H1 (cell line): ENCODE data around the gene TNIP1. TPM values are rescaled to one million over a fixed set of nuclear protein-coding genes. Genes with fewer than 3 reads are reported as not detected.

ENCODE experiments used
- CTCF ChIA-PET: fragments of 300-600 bp; sonication (Branson Sonifier 250); formaldehyde crosslinking; loops from one replicate; lab custom pipeline; 2021; ENCODE audit not compliant: partially characterized antibody; lab: Charles Lee
- POLR2A ChIA-PET: fragments of 300-600 bp; sonication (Branson Sonifier 250); formaldehyde crosslinking; loops from one replicate; lab custom pipeline; 2021; ENCODE audit warnings: inconsistent platforms; ENCODE audit not compliant: partially characterized antibody; lab: Charles Lee
- DNase-seq, 2 experiments: peaks; one replicate each; pipeline versions ENCODE4 v3.0.0 to v3.0.0-alpha.2; 2010 to 2022; ENCODE audit warnings: low spot score in 2 of 2, low read depth in 1 of 2, mixed read lengths in 1 of 2
- FAIRE-seq: peaks from 2 replicates; lab custom pipeline; 2011; peaks lifted over from hg19 to GRCh38; lab: Jason Lieb, UNC
- H2AFZ ChIP-seq: 2 replicates; pipeline ENCODE4 v1.8.1; 2012; ENCODE audit warnings: low read length, inconsistent platforms
- H2AK5ac ChIP-seq: 2 replicates; pipeline ENCODE4 v1.6.1; 2013; ENCODE audit warnings: low read depth, low read length
- H2BK120ac ChIP-seq: replicated peaks from 2 replicates; pipeline ENCODE3; 2013; ENCODE audit warnings: low read depth, low read length, inconsistent platforms
- H2BK12ac ChIP-seq: 2 replicates; pipeline ENCODE4 v1.6.1; 2013; ENCODE audit warnings: low read depth, low read length
- H2BK15ac ChIP-seq: 2 replicates; pipeline ENCODE4 v1.6.1; 2013; ENCODE audit warnings: low read length
- H2BK20ac ChIP-seq: 2 replicates; pipeline ENCODE4 v1.6.1; 2013; ENCODE audit warnings: low read length
- H2BK5ac ChIP-seq: 2 replicates; pipeline ENCODE4 v1.6.1; 2013; ENCODE audit warnings: low read depth, low read length
- H3K14ac ChIP-seq: 2 replicates; pipeline ENCODE4 v1.6.1; 2013; ENCODE audit warnings: inconsistent platforms; ENCODE audit not compliant: insufficient read length
- H3K18ac ChIP-seq: 2 replicates; pipeline ENCODE4 v1.6.1; 2013; ENCODE audit warnings: low read length; ENCODE audit errors: extremely low read depth
- H3K23ac ChIP-seq: 2 replicates; pipeline ENCODE4 v1.6.1; 2013; ENCODE audit warnings: inconsistent platforms; ENCODE audit not compliant: insufficient read length
- H3K23me2 ChIP-seq: 2 replicates; pipeline ENCODE4 v1.6.1; 2013; ENCODE audit warnings: low read depth, low read length
- H3K27ac ChIP-seq: 2 replicates; pipeline ENCODE4 v1.6.1; 2011; ENCODE audit warnings: low read depth, low read length, inconsistent platforms
- H3K27me3 ChIP-seq, 4 experiments: replicated peaks in 1 of 4; 1 replicate in 1 of 4; 2 replicates in 3 of 4; pipeline versions ENCODE4 v1.6.1 to v1.8.1; 2011 to 2013; ENCODE audit warnings: low read length in 3 of 4, mild to moderate bottlenecking in 3 of 4, inconsistent platforms in 2 of 4, mixed read lengths in 2 of 4, moderate library complexity in 1 of 4; ENCODE audit not compliant: control insufficient read depth in 3 of 4, insufficient read depth in 3 of 4; ENCODE audit errors: extremely low read depth in 1 of 4
- H3K36me3 ChIP-seq, 4 experiments: 2 replicates each; pipeline versions ENCODE4 v1.6.1 to v1.8.1; 2011 to 2013; ENCODE audit warnings: mild to moderate bottlenecking in 4 of 4, low read length in 3 of 4, moderate library complexity in 2 of 4, control low read depth in 1 of 4, inconsistent platforms in 1 of 4; ENCODE audit not compliant: insufficient read depth in 4 of 4, control insufficient read depth in 2 of 4
- H3K4ac ChIP-seq: replicated peaks from 2 replicates; pipeline ENCODE3; 2013; ENCODE audit warnings: low read length, low read depth, mixed read lengths, inconsistent platforms; ENCODE audit not compliant: insufficient read length
- H3K4me1 ChIP-seq, 4 experiments: replicated peaks in 1 of 4; 1 replicate in 1 of 4; 2 replicates in 3 of 4; pipeline versions ENCODE4 v1.6.1 to v1.8.1; 2011 to 2013; ENCODE audit warnings: low read length in 3 of 4, inconsistent platforms in 2 of 4, mixed read lengths in 1 of 4; ENCODE audit not compliant: insufficient read depth in 4 of 4, control insufficient read depth in 3 of 4
- H3K4me2 ChIP-seq, 2 experiments: 2 replicates each; pipeline versions ENCODE4 v1.6.1 to v1.8.1; 2011 to 2013; ENCODE audit warnings: low read depth in 2 of 2, low read length in 2 of 2, control low read depth in 1 of 2, inconsistent platforms in 1 of 2, mild to moderate bottlenecking in 1 of 2; ENCODE audit not compliant: insufficient read depth in 1 of 2
- H3K4me3 ChIP-seq, 4 experiments: fragments of 200-600, 300-600 bp in 1 of 4; sonication (generic), shearing (Covaris generic), sonication (Bioruptor Twin) in 1 of 4; 2 replicates each; pipeline versions ENCODE4 v1.5.1 to v1.8.1; 2011 to 2016; ENCODE audit warnings: low read length in 4 of 4, low read depth in 3 of 4, control low read depth in 2 of 4, inconsistent platforms in 2 of 4, mild to moderate bottlenecking in 2 of 4, mixed read lengths in 1 of 4, moderate library complexity in 1 of 4; ENCODE audit not compliant: insufficient read depth in 2 of 4; ENCODE audit errors: extremely low read depth in 1 of 4
- H3K56ac ChIP-seq: replicated peaks from 2 replicates; pipeline ENCODE3; 2013; ENCODE audit warnings: low read depth, mild to moderate bottlenecking, mixed read lengths, low read length, inconsistent platforms; ENCODE audit not compliant: insufficient read length
- H3K79me1 ChIP-seq: 2 replicates; pipeline ENCODE4 v1.6.1; 2013; ENCODE audit warnings: low read depth, low read length, control low read depth
- H3K79me2 ChIP-seq, 2 experiments: 2 replicates each; pipeline versions ENCODE4 v1.6.1 to v1.8.1; 2012 to 2013; ENCODE audit warnings: low read length in 2 of 2, mild to moderate bottlenecking in 2 of 2, inconsistent platforms in 1 of 2; ENCODE audit not compliant: insufficient read depth in 2 of 2, control insufficient read depth in 1 of 2
- H3K9ac ChIP-seq, 4 experiments: replicated peaks in 1 of 4; 1 replicate in 1 of 4; 2 replicates in 3 of 4; pipeline versions ENCODE4 v1.6.1 to v1.8.1; 2011 to 2013; ENCODE audit warnings: low read depth in 3 of 4, low read length in 3 of 4, control low read depth in 2 of 4, mild to moderate bottlenecking in 2 of 4, moderate library complexity in 2 of 4, inconsistent platforms in 1 of 4; ENCODE audit errors: extremely low read depth in 1 of 4
- H3K9me3 ChIP-seq, 2 experiments: 2 replicates each; pipeline versions ENCODE4 v1.6.1 to v1.8.1; 2012 to 2013; ENCODE audit warnings: mild to moderate bottlenecking in 2 of 2, moderate library complexity in 2 of 2, control low read depth in 1 of 2, inconsistent platforms in 1 of 2, low read depth in 1 of 2, low read length in 1 of 2, mixed read lengths in 1 of 2; ENCODE audit not compliant: insufficient read depth in 2 of 2
- H4K20me1 ChIP-seq, 2 experiments: replicated peaks in 1 of 2; 2 replicates each; pipeline versions ENCODE3 to v1.8.1; 2011 to 2013; ENCODE audit warnings: inconsistent platforms in 2 of 2, low read length in 2 of 2, mild to moderate bottlenecking in 1 of 2; ENCODE audit not compliant: insufficient read depth in 2 of 2, control insufficient read depth in 1 of 2
- H4K5ac ChIP-seq: 2 replicates; pipeline ENCODE4 v1.6.1; 2013; ENCODE audit warnings: low read length, low read depth, mixed read lengths, inconsistent platforms; ENCODE audit not compliant: insufficient read length
- H4K8ac ChIP-seq: 2 replicates; pipeline ENCODE4 v1.8.0; 2013; ENCODE audit warnings: mild to moderate bottlenecking, moderate library complexity, low read length, inconsistent platforms; ENCODE audit not compliant: insufficient read depth; ENCODE audit errors: extremely low read depth
- H4K91ac ChIP-seq: replicated peaks from 2 replicates; pipeline ENCODE3; 2013; ENCODE audit warnings: low read length, mixed read lengths, inconsistent platforms; ENCODE audit not compliant: insufficient read length
- BACH1 ChIP-seq: IDR thresholded peaks from 2 replicates; pipeline ENCODE4 v1.6.1; 2012; ENCODE audit warnings: low read length, improper control_type of control experiment
- CBX5 ChIP-seq: fragments of 300-800, 300-1000 bp; sonication (generic); IDR thresholded peaks from 2 replicates; pipeline ENCODE4 v1.7.1; 2016; ENCODE audit warnings: antibody characterized with exemption, low read length, low read depth
- EP300 ChIP-seq, 2 experiments: IDR thresholded peaks; 1 replicate in 1 of 2; 2 replicates in 1 of 2; pipeline ENCODE4 v1.6.1; 2011 to 2012; ENCODE audit warnings: low read depth in 2 of 2, low read length in 2 of 2, mild to moderate bottlenecking in 2 of 2, borderline replicate concordance in 1 of 2, inconsistent platforms in 1 of 2, moderate library complexity in 1 of 2
- HDAC2 ChIP-seq, 2 experiments: fragments of 300-600 bp in 1 of 2; sonication (generic) in 1 of 2; IDR thresholded peaks; 2 replicates each; pipeline ENCODE4 v1.6.1; 2011 to 2012; ENCODE audit warnings: low read depth in 2 of 2, low read length in 2 of 2, mild to moderate bottlenecking in 2 of 2, moderate library complexity in 2 of 2, borderline replicate concordance in 1 of 2, inconsistent platforms in 1 of 2
- JUN ChIP-seq: IDR thresholded peaks from 2 replicates; pipeline ENCODE4 v1.6.1; 2011; ENCODE audit warnings: low read depth, mild to moderate bottlenecking, improper control_type of control experiment, low read length
- SIN3A ChIP-seq, 2 experiments: IDR thresholded peaks in 1 of 2; conservative IDR thresholded peaks in 1 of 2; 2 replicates each; pipeline ENCODE4 v1.6.1; 2011 to 2012; ENCODE audit warnings: low read length in 2 of 2, improper control_type of control experiment in 1 of 2, low read depth in 1 of 2, mild to moderate bottlenecking in 1 of 2
- WGBS, 2 experiments: shearing (Covaris generic) in 1 of 2; methylation state at CpG; one replicate each; pipeline versions ENCODE4 v1.1.6 to v1.1.7; 2013 to 2015; ENCODE audit warnings: low lambda C conversion rate in 2 of 2, mixed read lengths in 2 of 2, inconsistent platforms in 1 of 2, low coverage in 1 of 2, missing lambda C conversion rate in 1 of 2; ENCODE audit not compliant: insufficient replicate concordance in 2 of 2, insufficient coverage in 1 of 2, insufficient read length in 1 of 2; ENCODE audit errors: extremely low coverage in 1 of 2, missing lambda C conversion rate in 1 of 2; 5-methylcytosine and 5-hydroxymethylcytosine counted together
- polyA plus RNA-seq, 7 experiments: library from polyadenylated mRNA; depleted of rRNA in 3 of 7; stranded (reverse) in 5 of 7; unstranded in 2 of 7; fragments of >200 nt in 5 of 7; fragments of 200-250 nt in 2 of 7; gene quantifications; 1 replicate in 5 of 7; 2 replicates in 1 of 7; 4 replicates in 1 of 7; pipeline versions ENCODE4 v1.2.1 to v1.2.3, GENCODE V29; 2011 to 2013; ENCODE audit warnings: missing spikeins in 2 of 7, mixed read lengths in 2 of 7
- total RNA-seq: library from RNA; stranded (reverse); fragmentation: NEBNext Ultra II Directional; extraction: Animal tissue kit (Norgen Biotek cat#: 25700); gene quantifications from 2 replicates; pipeline ENCODE4 v1.2.1, GENCODE V29; 2021

The TNIP1 gene
- total and polyA plus RNA-seq, 2 of the 8 experiments (the other 6 are each of a cell fraction or from before 2014, with no cell fraction given), result 14.2 to 31.9 TPM

GRCh38 chr5:151053796-151054462 lies 26.9 kb downstream of the TNIP1 start:
- H2AFZ ChIP-seq, result no peak overlapping the region
- FAIRE-seq, result no peak
- CTCF ChIA-PET, result interaction anchor here (0.8 to 14.2 kb wide), 10 partner anchors 16 to 470 kb away, joined by 3 to 777 read pairs (median 116); partner anchors contain the start of gene TNIP1

More at GRCh38 chr5:151053796-151054462, 26.9 kb downstream of the TNIP1 start:
- no peak overlapping the region for H3K23ac ChIP-seq
- H3K18ac ChIP-seq, result no peak overlapping the region
- H3K9ac ChIP-seq, result no peak overlapping the region
- no peak overlapping the region for H3K27ac ChIP-seq
- no peaks in the 10 kb centered on the region for H3K23me2 ChIP-seq
- no peak overlapping the region for H4K5ac ChIP-seq
- no peak overlapping the region for H2BK5ac ChIP-seq
- H4K8ac ChIP-seq, result no peak overlapping the region
- peaks cover 0 to 2% of the 10 kb centered on the region in 2 experiments; a peak in 1 of 4 replicates for H3K9me3 ChIP-seq
- no peak overlapping the region for H3K56ac ChIP-seq
- peaks cover 2 to 8% of the 10 kb centered on the region in 2 experiments for H4K20me1 ChIP-seq
- no peaks in the 10 kb centered on the region for H3K4me1 ChIP-seq
- no peak overlapping the region for H3K4ac ChIP-seq
- H3K79me1 ChIP-seq, result no peaks in the 10 kb centered on the region
- POLR2A ChIA-PET, result no interaction called here
- 94% methylated on average over 4 of the region's 4 CpGs; no CpG with 5 or more reads in 1 of the 2 experiments for WGBS, 2 experiments
- TF ChIP-seq EP300 (IDR thresholded peaks at IDR 0.05; ENCODE audit: borderline replicate concordance in 1 of 2, low read depth in 2 of 2, low read length in 2 of 2) (no peak), JUN (no peak), BACH1 (no peak), HDAC2 (IDR thresholded peaks at IDR 0.05; ENCODE audit: borderline replicate concordance in 1 of 2, low read depth in 2 of 2, low read length in 2 of 2) (no peak), SIN3A (conservative IDR thresholded peaks at IDR 0.05 in 1 of 2, IDR thresholded peaks at IDR 0.05 in 1 of 2; ENCODE audit: low read depth in 1 of 2, low read length in 2 of 2) (no peak), CBX5 (no peak)
- TF ChIP-seq, all 59 proteins: peak for 0
- no peak overlapping the region for H3K4me2 ChIP-seq
- peaks cover 0 to 7% (median 0%) of the 10 kb centered on the region in 4 experiments; a peak in 2 of 8 replicates for H3K36me3 ChIP-seq
- H3K14ac ChIP-seq, result no peak overlapping the region
- H2AK5ac ChIP-seq, result no peak overlapping the region
- no peak overlapping the region for H2BK15ac ChIP-seq
- no peak overlapping the region for H2BK120ac ChIP-seq
- no peaks in the 10 kb centered on the region for H3K79me2 ChIP-seq
- H3K4me3 ChIP-seq, result no peak overlapping the region
- no peak overlapping the region for H2BK12ac ChIP-seq
- no peaks in the 10 kb centered on the region for H3K27me3 ChIP-seq
- no peak overlapping the region for H4K91ac ChIP-seq
- no peak for DNase-seq
- H2BK20ac ChIP-seq, result no peak overlapping the region
